Lower leg skin (tissue), 3 donors: ENCODE results near the gene KRT1.

Source experiments
- POLR2A ChIP-seq, 2 donors: fragments of 450-650 bp; IDR thresholded peaks; one replicate each; pipeline ENCODE4 v1.6.1; 2016 to 2017; ENCODE audit warnings: antibody characterized with exemption in 2 of 2, mild to moderate bottlenecking in 1 of 2, moderate library complexity in 1 of 2
- TF ChIP-seq, protein P1 (sequence below), 3 donors: fragments of 450-650 bp; IDR thresholded peaks; one replicate each; pipeline ENCODE4 v1.5.1; 2016; ENCODE audit warnings: antibody characterized with exemption in 3 of 3, mild to moderate bottlenecking in 3 of 3, moderate library complexity in 2 of 3

DNA sequence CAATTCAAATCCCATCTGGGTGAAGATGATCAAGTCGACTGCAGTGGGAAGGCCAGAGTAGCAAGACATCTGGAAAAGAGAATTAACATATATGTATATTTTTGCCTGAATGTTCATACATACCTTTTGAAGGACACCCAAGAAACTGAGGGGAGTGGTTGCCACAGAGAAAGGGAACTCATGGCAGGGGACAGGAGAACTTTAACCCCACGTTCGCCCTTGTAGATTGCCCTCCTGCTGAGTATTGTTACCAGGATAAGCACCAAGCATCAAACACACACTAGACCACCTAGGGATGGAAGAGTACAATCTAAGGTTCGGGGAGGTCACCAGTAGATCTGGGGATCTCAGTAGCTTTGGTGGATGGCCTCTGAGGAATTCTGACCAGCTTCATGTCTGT lies 9.7 kb downstream of the KRT1 start:
- TF ChIP-seq, protein P1, sequence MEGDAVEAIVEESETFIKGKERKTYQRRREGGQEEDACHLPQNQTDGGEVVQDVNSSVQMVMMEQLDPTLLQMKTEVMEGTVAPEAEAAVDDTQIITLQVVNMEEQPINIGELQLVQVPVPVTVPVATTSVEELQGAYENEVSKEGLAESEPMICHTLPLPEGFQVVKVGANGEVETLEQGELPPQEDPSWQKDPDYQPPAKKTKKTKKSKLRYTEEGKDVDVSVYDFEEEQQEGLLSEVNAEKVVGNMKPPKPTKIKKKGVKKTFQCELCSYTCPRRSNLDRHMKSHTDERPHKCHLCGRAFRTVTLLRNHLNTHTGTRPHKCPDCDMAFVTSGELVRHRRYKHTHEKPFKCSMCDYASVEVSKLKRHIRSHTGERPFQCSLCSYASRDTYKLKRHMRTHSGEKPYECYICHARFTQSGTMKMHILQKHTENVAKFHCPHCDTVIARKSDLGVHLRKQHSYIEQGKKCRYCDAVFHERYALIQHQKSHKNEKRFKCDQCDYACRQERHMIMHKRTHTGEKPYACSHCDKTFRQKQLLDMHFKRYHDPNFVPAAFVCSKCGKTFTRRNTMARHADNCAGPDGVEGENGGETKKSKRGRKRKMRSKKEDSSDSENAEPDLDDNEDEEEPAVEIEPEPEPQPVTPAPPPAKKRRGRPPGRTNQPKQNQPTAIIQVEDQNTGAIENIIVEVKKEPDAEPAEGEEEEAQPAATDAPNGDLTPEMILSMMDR (IDR thresholded peaks at IDR 0.05) = no peak
- no peak for TF ChIP-seq POLR2A (IDR thresholded peaks at IDR 0.05)
